CD8-positive, alpha-beta memory T cell (primary cell): ENCODE measurements around the gene SLC9C2. TPM values are rescaled to one million over a fixed set of nuclear protein-coding genes. Genes with fewer than 3 reads are reported as not detected.
"Not testable (repeated sequence)": the region's sequence is repeated elsewhere in the genome, so short reads cannot be mapped to it uniquely, and the experiment has no call there.

Experiments used
- CTCF ChIA-PET: fragments of 350-600 bp; sonication (Branson Sonifier 250); formaldehyde crosslinking; loops from one replicate; lab custom pipeline; 2021; ENCODE audit warnings: antibody characterized with exemption; lab: Charles Lee
- POLR2A ChIA-PET: fragments of 350-600 bp; sonication (Branson Sonifier 250); formaldehyde crosslinking; loops from one replicate; lab custom pipeline; 2021; ENCODE audit warnings: antibody characterized with exemption; lab: Charles Lee
- DNase-seq, 5 donors: peaks; one replicate each; pipeline versions ENCODE4 v3.0.0 to v3.0.0-alpha.2; 2020 to 2022; ENCODE audit warnings: mixed read lengths in 1 of 5
- H3K27ac ChIP-seq: one replicate; pipeline ENCODE4 v1.7.0; 2013; ENCODE audit warnings: low read depth, mild to moderate bottlenecking, low read length, moderate library complexity
- H3K27me3 ChIP-seq: 2 replicates; pipeline ENCODE4 v1.7.0; 2013; ENCODE audit warnings: low read length, mild to moderate bottlenecking; ENCODE audit not compliant: insufficient read depth, poor library complexity, severe bottlenecking
- H3K36me3 ChIP-seq: 2 replicates; pipeline ENCODE4 v1.7.0; 2013; ENCODE audit warnings: mild to moderate bottlenecking, low read length, moderate library complexity; ENCODE audit not compliant: insufficient read depth
- H3K4me1 ChIP-seq: 2 replicates; pipeline ENCODE4 v1.7.0; 2013; ENCODE audit warnings: mild to moderate bottlenecking, low read length, moderate library complexity; ENCODE audit not compliant: insufficient read depth
- H3K4me3 ChIP-seq: 2 replicates; pipeline ENCODE4 v1.7.0; 2013; ENCODE audit warnings: mild to moderate bottlenecking, low read length
- H3K9me3 ChIP-seq: 2 replicates; pipeline ENCODE4 v1.7.0; 2013; ENCODE audit warnings: mild to moderate bottlenecking, low read length
- H3K27ac Mint-ChIP-seq, 8 donors: one replicate each; pipeline ENCODE4 v1.8.0; 2020 to 2021; ENCODE audit warnings: mixed read lengths in 8 of 8, mild to moderate bottlenecking in 6 of 8, inconsistent platforms in 3 of 8, moderate library complexity in 3 of 8
- H3K27me3 Mint-ChIP-seq, 2 donors: one replicate each; pipeline ENCODE4 v1.8.0; 2020 to 2021; ENCODE audit warnings: mixed read lengths in 2 of 2, mild to moderate bottlenecking in 1 of 2, moderate library complexity in 1 of 2
- H3K36me3 Mint-ChIP-seq, 3 donors: one replicate each; pipeline ENCODE4 v1.8.0; 2020 to 2021; ENCODE audit warnings: mixed read lengths in 3 of 3, inconsistent platforms in 1 of 3, mild to moderate bottlenecking in 1 of 3
- H3K4me1 Mint-ChIP-seq, 3 donors: one replicate each; pipeline ENCODE4 v1.8.0; 2020 to 2021; ENCODE audit warnings: mixed read lengths in 3 of 3, inconsistent platforms in 1 of 3, mild to moderate bottlenecking in 1 of 3
- H3K4me3 Mint-ChIP-seq, 7 donors: one replicate each; pipeline ENCODE4 v1.8.0; 2020 to 2021; ENCODE audit warnings: mixed read lengths in 7 of 7, mild to moderate bottlenecking in 6 of 7, moderate library complexity in 4 of 7, inconsistent platforms in 2 of 7
- H3K9me3 Mint-ChIP-seq, 5 donors: one replicate each; pipeline ENCODE4 v1.8.0; 2020 to 2022; ENCODE audit warnings: mixed read lengths in 5 of 5, mild to moderate bottlenecking in 3 of 5, moderate library complexity in 2 of 5, inconsistent platforms in 1 of 5
- polyA plus RNA-seq: library from polyadenylated mRNA; unstranded; fragments of 300-500 nt; fragmentation: Illumina TruSeq; gene quantifications from one replicate; pipeline ENCODE4 v1.2.3, GENCODE V29; 2021
- total RNA-seq, 2 experiments: library from RNA; stranded (reverse); gene quantifications; one replicate each; pipeline ENCODE4 v1.2.3, GENCODE V29; 2021

SLC9C2 gene
- total and polyA plus RNA-seq, 3 experiments from 2014 or later = not detected

- no peaks in the 10 kb centered on the region for H3K27me3 ChIP-seq
- ChIA-PET CTCF (no interaction called here), POLR2A (no interaction called here)
- H3K4me3 ChIP-seq = no peak overlapping the region
- DNase-seq = no peak
- H3K9me3 ChIP-seq = no peaks in the 10 kb centered on the region
- Mint-ChIP-seq H3K4me3 (no peak overlapping the region), H3K4me1 (peaks cover 3 to 13% (median 9%) of the 10 kb centered on the region in 3 donors), H3K27ac (no peak overlapping the region), H3K36me3 (peaks cover 0 to 6% (median 0%) of the 10 kb centered on the region in 3 donors), H3K27me3 (peaks cover 3 to 14% of the 10 kb centered on the region in 2 donors), H3K9me3 (peaks cover 0 to 6% (median 0%) of the 10 kb centered on the region in 5 donors)
- H3K36me3 ChIP-seq = no peaks in the 10 kb centered on the region
- H3K27ac ChIP-seq = no peak overlapping the region
- no peaks in the 10 kb centered on the region for H3K4me1 ChIP-seq
These were observed 6.6 kb downstream of the SLC9C2 start for GRCh38 chr1:173596097-173596825.

DNA sequence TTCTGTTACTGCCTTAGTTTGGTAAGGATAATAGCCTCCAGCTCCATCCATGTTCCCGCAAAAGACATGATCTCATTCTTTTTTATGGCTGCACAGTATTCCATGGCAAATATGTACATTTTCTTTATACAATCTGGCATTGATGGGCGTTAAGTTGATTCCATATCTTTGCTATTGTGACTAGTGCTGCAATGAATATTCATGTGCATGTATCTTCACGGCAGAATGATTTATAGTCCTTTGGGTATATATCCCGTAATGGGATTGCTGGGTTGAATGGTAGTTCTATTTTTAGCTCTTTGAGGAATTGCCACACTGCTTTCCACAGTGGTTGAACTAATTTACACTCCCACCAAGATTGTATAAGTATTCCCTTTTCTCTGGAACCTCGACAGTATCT lies 11.7 kb downstream of the SLC9C2 start:
- H3K27me3 ChIP-seq, POLR2A ChIA-PET, H3K4me1 ChIP-seq, H3K4me3 Mint-ChIP-seq, H3K36me3 Mint-ChIP-seq, H3K4me3 ChIP-seq, H3K9me3 ChIP-seq, H3K9me3 Mint-ChIP-seq, CTCF ChIA-PET, DNase-seq, H3K27ac ChIP-seq, H3K36me3 ChIP-seq: not testable (repeated sequence)
- Mint-ChIP-seq H3K27ac (peak overlapping the region in 1 of 8 donors; percentile 20), H3K4me1 (peaks cover 0 to 11% (median 9%) of the 10 kb centered on the region in 3 donors), H3K27me3 (peaks cover 2 to 11% of the 10 kb centered on the region in 2 donors)

GRCh38 chr1:173590557-173590956 lies 12.3 kb downstream of the SLC9C2 start:
- H3K4me1 Mint-ChIP-seq = peaks cover 0 to 11% (median 9%) of the 10 kb centered on the region in 3 donors
- POLR2A ChIA-PET = interaction anchor here (0.5 kb wide), 1 partner anchor 163 kb away, joined by 10 read pairs; no protein-coding TSS in a partner anchor

GRCh38 chr1:173581383-173582079 lies 21.3 kb downstream of the SLC9C2 start:
- Histone ChIP-seq H3K4me1 (no peaks in the 10 kb centered on the region), H3K27me3 (no peaks in the 10 kb centered on the region), H3K9me3 (no peaks in the 10 kb centered on the region), H3K4me3 (no peak overlapping the region), H3K36me3 (no peaks in the 10 kb centered on the region), H3K27ac (no peak overlapping the region)
- peaks cover 0 to 1% (median 0%) of the 10 kb centered on the region in 3 donors for H3K4me1 Mint-ChIP-seq
- H3K9me3 Mint-ChIP-seq = no peaks in the 10 kb centered on the region
- H3K27me3 Mint-ChIP-seq = peaks cover 0 to 4% of the 10 kb centered on the region in 2 donors
- no peak for DNase-seq
- POLR2A ChIA-PET = no interaction called here
- CTCF ChIA-PET = no interaction called here
- peak overlapping the region in 1 of 8 donors; percentile 2 for H3K27ac Mint-ChIP-seq
- H3K36me3 Mint-ChIP-seq = peaks cover 0 to 1% (median 0%) of the 10 kb centered on the region in 3 donors
- no peak overlapping the region for H3K4me3 Mint-ChIP-seq

More at GRCh38 chr1:173590557-173590956, 12.3 kb downstream of the SLC9C2 start:
- H3K4me3 ChIP-seq = no peak overlapping the region
- no peak for DNase-seq
- H3K4me1 ChIP-seq = no peaks in the 10 kb centered on the region
- H3K27me3 ChIP-seq = no peaks in the 10 kb centered on the region
- Mint-ChIP-seq H3K27ac (no peak overlapping the region), H3K9me3 (no peaks in the 10 kb centered on the region), H3K36me3 (no peaks in the 10 kb centered on the region), H3K4me3 (no peak overlapping the region), H3K27me3 (peaks cover 2 to 10% of the 10 kb centered on the region in 2 donors)
- H3K9me3 ChIP-seq = no peaks in the 10 kb centered on the region
- H3K27ac ChIP-seq = no peak overlapping the region
- no peaks in the 10 kb centered on the region for H3K36me3 ChIP-seq
- CTCF ChIA-PET = no interaction called here

DNA sequence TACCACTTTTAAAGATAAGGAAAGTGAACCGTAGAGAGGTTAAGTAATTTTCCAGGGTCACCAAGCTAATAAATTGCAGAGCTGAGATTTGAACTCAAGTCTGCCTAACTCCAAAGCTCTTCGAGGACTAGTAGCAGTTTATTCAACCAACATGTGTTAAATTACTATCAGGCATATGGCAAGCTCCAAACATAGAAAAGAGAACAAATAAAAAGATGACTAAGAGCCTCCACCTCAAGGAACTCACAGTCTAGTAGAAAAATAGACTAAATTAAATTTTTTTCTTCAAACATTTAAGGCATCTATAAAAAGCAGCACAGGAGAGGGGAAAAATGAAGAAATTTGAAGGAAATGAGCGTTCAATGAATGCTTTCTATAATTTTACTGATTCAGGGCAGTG lies 22.2 kb downstream of the SLC9C2 start:
- ChIA-PET CTCF (no interaction called here), POLR2A (no interaction called here)
- Histone ChIP-seq H3K36me3 (no peaks in the 10 kb centered on the region), H3K4me3 (no peak overlapping the region), H3K27me3 (no peaks in the 10 kb centered on the region), H3K4me1 (no peaks in the 10 kb centered on the region), H3K27ac (no peak overlapping the region), H3K9me3 (no peaks in the 10 kb centered on the region)
- Mint-ChIP-seq H3K4me3 (no peak overlapping the region), H3K4me1 (peaks cover 0 to 1% (median 0%) of the 10 kb centered on the region in 3 donors), H3K36me3 (peaks cover 0 to 1% (median 0%) of the 10 kb centered on the region in 3 donors), H3K9me3 (no peaks in the 10 kb centered on the region), H3K27me3 (peaks cover 0 to 4% of the 10 kb centered on the region in 2 donors), H3K27ac (no peak overlapping the region)
- DNase-seq = no peak

- Histone ChIP-seq H3K4me1 (no peaks in the 10 kb centered on the region), H3K27ac (no peak overlapping the region), H3K27me3 (no peaks in the 10 kb centered on the region), H3K4me3 (no peak overlapping the region), H3K9me3 (no peaks in the 10 kb centered on the region), H3K36me3 (no peaks in the 10 kb centered on the region)
- peaks cover 0 to 1% (median 0%) of the 10 kb centered on the region in 3 donors for H3K4me1 Mint-ChIP-seq
- DNase-seq = no peak
- peaks cover 0 to 4% of the 10 kb centered on the region in 2 donors for H3K27me3 Mint-ChIP-seq
- H3K4me3 Mint-ChIP-seq = no peak overlapping the region
- H3K9me3 Mint-ChIP-seq = no peaks in the 10 kb centered on the region
- peaks cover 0 to 1% (median 0%) of the 10 kb centered on the region in 3 donors for H3K36me3 Mint-ChIP-seq
- POLR2A ChIA-PET = no interaction called here
- no peak overlapping the region for H3K27ac Mint-ChIP-seq
- CTCF ChIA-PET = no interaction called here
These were observed 22.8 kb downstream of the SLC9C2 start for GRCh38 chr1:173580071-173580470.

GRCh38 chr1:173573596-173573995 lies 29.3 kb downstream of the SLC9C2 start:
- no peak overlapping the region for H3K4me3 ChIP-seq
- H3K27ac ChIP-seq = no peak overlapping the region
- H3K36me3 ChIP-seq = no peaks in the 10 kb centered on the region
- Mint-ChIP-seq H3K4me3 (no peak overlapping the region), H3K36me3 (peaks cover 0 to 7% (median 1%) of the 10 kb centered on the region in 3 donors), H3K27ac (peak overlapping the region in 1 of 8 donors; percentile 3), H3K27me3 (peaks cover 0 to 4% of the 10 kb centered on the region in 2 donors), H3K4me1 (peaks cover 0 to 10% (median 4%) of the 10 kb centered on the region in 3 donors), H3K9me3 (peaks cover 0 to 2% (median 0%) of the 10 kb centered on the region in 5 donors)
- no peaks in the 10 kb centered on the region for H3K27me3 ChIP-seq
- no peaks in the 10 kb centered on the region for H3K9me3 ChIP-seq
- POLR2A ChIA-PET = no interaction called here
- DNase-seq = no peak
- no peaks in the 10 kb centered on the region for H3K4me1 ChIP-seq
- CTCF ChIA-PET = no interaction called here
